ENCODE measurements around the gene IER5L. TPM values are rescaled to one million over a fixed set of nuclear protein-coding genes. Genes with fewer than 3 reads are reported as not detected.

IER5L gene
- total and polyA plus RNA-seq, 9 of the 15 experiments (the other 6 are each of a cell fraction or from before 2014, with no cell fraction given) = 0.14 to 11.9 (median 0.52) TPM

- H3K9me1 ChIP-seq (ENCODE audit: control insufficient read depth, insufficient read depth, low read length) = no peaks in the 10 kb centered on the region
- peak overlapping the region in 1 of 2 experiments; percentile 17; a peak in 1 of 4 replicates for H3K9ac ChIP-seq (ENCODE audit: insufficient read depth in 1 of 2, low read depth in 2 of 2, low read length in 2 of 2)
- no peaks in the 10 kb centered on the region for H3K79me2 ChIP-seq (ENCODE audit: control insufficient read depth, insufficient read depth, low read length)
- no peaks in the 10 kb centered on the region for H3K27me3 ChIP-seq (ENCODE audit: control insufficient read depth in 2 of 2, insufficient read depth in 2 of 2, low read length in 2 of 2)
- FAIRE-seq (no peak), ATAC-seq (no peak), DNase-seq (ENCODE audit: extremely low read depth in 1 of 4, low spot score in 3 of 4) (no peak)
- peaks cover 0 to 23% of the 10 kb centered on the region in 2 experiments; a peak in 1 of 5 replicates for H3K4me1 ChIP-seq (replicated peaks in 1 of 2; ENCODE audit: control insufficient read depth in 2 of 2, insufficient read depth in 2 of 2, low read length in 2 of 2)
- no peaks in the 10 kb centered on the region for H3K9me3 ChIP-seq (replicated peaks; ENCODE audit: control insufficient read depth, insufficient read depth, low read depth, low read length)
- no peak overlapping the region for H2AFZ ChIP-seq (ENCODE audit: low read depth, low read length)
- no peak overlapping the region for H3K4me2 ChIP-seq (ENCODE audit: insufficient read depth, low read length)
- intact Hi-C loops (cut with micrococcal nuclease) (no loop called here), in situ Hi-C loops (cut with MboI) (no loop called here)
- peaks cover 23% of the 10 kb centered on the region; the same call in 1 of the 3 replicates for H3K36me3 ChIP-seq (ENCODE audit: control insufficient read depth, insufficient read depth, low read length)
- no peak overlapping the region for H3K27ac ChIP-seq (ENCODE audit: extremely low read depth, low read depth, low read length)
- no TSS peak for BruUV-seq (replicated peaks)
- no peaks in the 10 kb centered on the region for H4K20me1 ChIP-seq (replicated peaks; ENCODE audit: control insufficient read depth, insufficient read depth, low read length)
- ChIA-PET CTCF (ENCODE audit: low intra/inter-chr PET ratio) (no interaction called here), POLR2A (interaction anchor here (0.7 to 1.2 kb wide), 2 partner anchors 18 to 226 kb away, joined by 3 to 4 read pairs; no protein-coding TSS in a partner anchor)
- no peak overlapping the region for H3K4me3 ChIP-seq
- 77% methylated on average over 15 of the region's 18 CpGs for WGBS (ENCODE audit: insufficient coverage, low coverage, missing lambda C conversion rate)
- no peak for TF ChIP-seq BRF2 (IDR thresholded peaks at IDR 0.05; ENCODE audit: borderline replicate concordance, insufficient read depth, insufficient read length)
- no peak for TF ChIP-seq RBM17 (IDR thresholded peaks at IDR 0.05; ENCODE audit: borderline replicate concordance, low read depth, low read length)
- no peak for TF ChIP-seq U2AF1 (optimal IDR thresholded peaks at IDR 0.05; ENCODE audit: low read depth, low read length)
- no peak for TF ChIP-seq RBFOX2 (IDR thresholded peaks at IDR 0.05; ENCODE audit: low read depth, low read length)
- TF ChIP-seq CTCFL (IDR thresholded peaks at IDR 0.05; ENCODE audit: borderline replicate concordance, insufficient read depth, low read depth, low read length, poor library complexity, severe bottlenecking) = no peak
- no peak for TF ChIP-seq POLR2A (conservative IDR thresholded peaks at IDR 0.05)
- TF ChIP-seq ZEB2 (IDR thresholded peaks at IDR 0.05) = no peak
- TF ChIP-seq DPF2 (IDR thresholded peaks at IDR 0.05) = no peak
- no peak for TF ChIP-seq ZBTB5 (IDR thresholded peaks at IDR 0.05)
- no peak for TF ChIP-seq THAP7 (CRISPR knock-in tag; IDR thresholded peaks at IDR 0.05)
- no peak for TF ChIP-seq OTX1 (CRISPR knock-in tag; IDR thresholded peaks at IDR 0.05)
- TF ChIP-seq SOX6 (IDR thresholded peaks at IDR 0.05) = no peak
Measured at GRCh38 chr9:129150672-129151211, 27.3 kb downstream of the IER5L start.

Measured in K562 (cell line).